ENCODE results near the gene CD82.

DNA sequence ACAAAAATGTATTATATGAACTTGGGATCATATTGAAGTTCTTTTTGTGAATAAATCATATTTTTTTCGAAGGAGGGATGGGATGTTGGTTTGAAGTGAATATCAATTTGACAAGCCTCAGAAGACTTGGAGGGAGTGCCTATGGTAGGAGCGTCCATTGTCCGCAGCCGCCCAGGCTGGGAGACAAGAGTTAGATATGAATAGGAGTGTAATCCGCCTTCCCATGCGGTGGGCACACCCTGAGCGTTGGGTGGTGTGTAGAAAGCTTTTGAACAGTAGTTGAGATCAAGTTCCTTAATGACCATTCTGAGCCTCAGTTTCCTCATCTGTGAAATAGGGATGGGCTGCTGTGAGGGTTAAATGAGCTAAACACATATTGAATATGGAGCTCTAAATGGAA, 7.0 kb downstream of the CD82 start:
- no peak for TF ChIP-seq RXRA (IDR thresholded peaks at IDR 0.05; ENCODE audit: borderline replicate concordance, low read depth)
- TF ChIP-seq, protein P1, sequence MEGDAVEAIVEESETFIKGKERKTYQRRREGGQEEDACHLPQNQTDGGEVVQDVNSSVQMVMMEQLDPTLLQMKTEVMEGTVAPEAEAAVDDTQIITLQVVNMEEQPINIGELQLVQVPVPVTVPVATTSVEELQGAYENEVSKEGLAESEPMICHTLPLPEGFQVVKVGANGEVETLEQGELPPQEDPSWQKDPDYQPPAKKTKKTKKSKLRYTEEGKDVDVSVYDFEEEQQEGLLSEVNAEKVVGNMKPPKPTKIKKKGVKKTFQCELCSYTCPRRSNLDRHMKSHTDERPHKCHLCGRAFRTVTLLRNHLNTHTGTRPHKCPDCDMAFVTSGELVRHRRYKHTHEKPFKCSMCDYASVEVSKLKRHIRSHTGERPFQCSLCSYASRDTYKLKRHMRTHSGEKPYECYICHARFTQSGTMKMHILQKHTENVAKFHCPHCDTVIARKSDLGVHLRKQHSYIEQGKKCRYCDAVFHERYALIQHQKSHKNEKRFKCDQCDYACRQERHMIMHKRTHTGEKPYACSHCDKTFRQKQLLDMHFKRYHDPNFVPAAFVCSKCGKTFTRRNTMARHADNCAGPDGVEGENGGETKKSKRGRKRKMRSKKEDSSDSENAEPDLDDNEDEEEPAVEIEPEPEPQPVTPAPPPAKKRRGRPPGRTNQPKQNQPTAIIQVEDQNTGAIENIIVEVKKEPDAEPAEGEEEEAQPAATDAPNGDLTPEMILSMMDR (IDR thresholded peaks at IDR 0.05) = no peak
- no peak for TF ChIP-seq POLR2AphosphoS5 (IDR thresholded peaks at IDR 0.05; ENCODE audit: low read depth, low read length)
- TF ChIP-seq TAF1 (IDR thresholded peaks at IDR 0.05; ENCODE audit: borderline replicate concordance, low read depth, low read length) = no peak
